ENCODE data around the gene ESYT3. TPM values are rescaled to one million over a fixed set of nuclear protein-coding genes. Genes with fewer than 3 reads are reported as not detected.

Gene ESYT3
- total and polyA plus RNA-seq, 12 donors: 0.14 to 1.2 (median 0.21) TPM; not detected in 1

- Histone ChIP-seq H3K4me3 (no peak overlapping the region), H3K27ac (no peak overlapping the region), H3K36me3 (replicated peaks in 1 of 2) (no peaks in the 10 kb centered on the region), H3K4me1 (replicated peaks in 1 of 2) (no peaks in the 10 kb centered on the region), H3K27me3 (peaks cover 7% of the 10 kb centered on the region), H3K9me3 (replicated peaks in 1 of 3) (no peaks in the 10 kb centered on the region)
- 79 to 88% (median 84%) methylated on average over 7 to 13 of the region's 13 CpGs for WGBS, 4 donors
- intact Hi-C loops (cut with DNase I): no loop called here
- peak in 2 of 7 donors; percentile 6 to 20 for DNase-seq
- TF ChIP-seq, protein P1, sequence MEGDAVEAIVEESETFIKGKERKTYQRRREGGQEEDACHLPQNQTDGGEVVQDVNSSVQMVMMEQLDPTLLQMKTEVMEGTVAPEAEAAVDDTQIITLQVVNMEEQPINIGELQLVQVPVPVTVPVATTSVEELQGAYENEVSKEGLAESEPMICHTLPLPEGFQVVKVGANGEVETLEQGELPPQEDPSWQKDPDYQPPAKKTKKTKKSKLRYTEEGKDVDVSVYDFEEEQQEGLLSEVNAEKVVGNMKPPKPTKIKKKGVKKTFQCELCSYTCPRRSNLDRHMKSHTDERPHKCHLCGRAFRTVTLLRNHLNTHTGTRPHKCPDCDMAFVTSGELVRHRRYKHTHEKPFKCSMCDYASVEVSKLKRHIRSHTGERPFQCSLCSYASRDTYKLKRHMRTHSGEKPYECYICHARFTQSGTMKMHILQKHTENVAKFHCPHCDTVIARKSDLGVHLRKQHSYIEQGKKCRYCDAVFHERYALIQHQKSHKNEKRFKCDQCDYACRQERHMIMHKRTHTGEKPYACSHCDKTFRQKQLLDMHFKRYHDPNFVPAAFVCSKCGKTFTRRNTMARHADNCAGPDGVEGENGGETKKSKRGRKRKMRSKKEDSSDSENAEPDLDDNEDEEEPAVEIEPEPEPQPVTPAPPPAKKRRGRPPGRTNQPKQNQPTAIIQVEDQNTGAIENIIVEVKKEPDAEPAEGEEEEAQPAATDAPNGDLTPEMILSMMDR (IDR thresholded peaks at IDR 0.05): no peak
- no peak for TF ChIP-seq POLR2A (IDR thresholded peaks at IDR 0.05)
These were observed 22.8 kb downstream of the ESYT3 start for GRCh38 chr3:138456961-138457862.

- H3K4me1 ChIP-seq (replicated peaks in 1 of 2): no peaks in the 10 kb centered on the region
These were observed 23.7 kb downstream of the ESYT3 start for GRCh38 chr3:138457863-138458735.

DNA sequence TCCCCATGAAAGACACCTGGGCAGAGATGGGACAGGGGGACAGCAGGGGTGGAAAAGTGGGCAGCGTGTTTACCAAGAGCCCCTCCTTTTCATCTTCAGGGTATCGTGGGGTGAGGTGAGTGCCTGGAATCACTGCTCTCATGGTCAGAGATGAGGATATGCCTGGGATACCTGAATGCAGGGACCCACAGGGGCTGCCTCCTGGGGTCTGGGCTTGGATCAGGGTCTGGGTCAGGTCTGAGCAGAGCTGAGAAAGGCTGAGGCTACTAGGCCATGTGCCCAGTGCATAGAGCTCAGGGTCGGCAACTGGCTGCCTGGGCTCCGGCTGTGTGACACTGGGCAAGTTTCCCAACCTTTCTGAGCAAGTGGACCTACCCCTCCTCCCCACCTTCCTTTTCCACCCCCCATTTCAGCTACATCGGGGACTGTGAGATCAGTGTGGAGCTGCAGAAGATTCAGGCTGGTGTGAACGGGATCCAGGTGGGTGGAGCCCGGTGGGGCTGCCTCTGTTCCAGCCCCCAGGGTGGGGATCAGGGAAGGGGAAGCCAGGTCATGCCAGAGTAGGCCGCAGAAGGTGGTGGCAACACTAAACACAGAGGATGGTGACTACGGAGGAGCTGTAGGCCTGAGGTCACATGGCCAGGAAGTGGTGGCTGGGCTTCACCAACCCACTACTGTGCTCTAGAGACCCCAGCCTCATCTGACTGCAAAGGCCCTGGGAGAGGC, 24.5 kb downstream of the ESYT3 start:
- Histone ChIP-seq H3K36me3 (replicated peaks in 1 of 2) (no peaks in the 10 kb centered on the region), H3K27ac (no peak overlapping the region), H3K27me3 (peaks cover 7% of the 10 kb centered on the region), H3K4me3 (no peak overlapping the region), H3K4me1 (replicated peaks in 1 of 2) (no peaks in the 10 kb centered on the region), H3K9me3 (replicated peaks in 1 of 3) (no peaks in the 10 kb centered on the region)
- TF ChIP-seq POLR2A (IDR thresholded peaks at IDR 0.05): no peak
- TF ChIP-seq, protein P1 (IDR thresholded peaks at IDR 0.05): no peak
- DNase-seq: peak in 1 of 7 donors; percentile 30
- intact Hi-C loops (cut with DNase I): no loop called here
- WGBS, 4 donors: 75 to 94% (median 79%) methylated on average over 6 to 9 of the region's 9 CpGs

More at GRCh38 chr3:138457863-138458735, 23.7 kb downstream of the ESYT3 start:
- Histone ChIP-seq H3K9me3 (replicated peaks in 1 of 3) (no peaks in the 10 kb centered on the region), H3K27me3 (peaks cover 7% of the 10 kb centered on the region), H3K27ac (no peak overlapping the region), H3K4me3 (no peak overlapping the region), H3K36me3 (replicated peaks in 1 of 2) (no peaks in the 10 kb centered on the region)
- TF ChIP-seq, protein P1 (IDR thresholded peaks at IDR 0.05): no peak
- TF ChIP-seq POLR2A (IDR thresholded peaks at IDR 0.05): no peak
- DNase-seq: peak in 1 of 7 donors; percentile 30
- WGBS, 4 donors: 85 to 91% (median 88%) methylated on average over 11 of the region's 11 CpGs
- intact Hi-C loops (cut with DNase I): no loop called here
